ENCODE data around the gene ZDHHC24.

The ZDHHC24 gene

DNA sequence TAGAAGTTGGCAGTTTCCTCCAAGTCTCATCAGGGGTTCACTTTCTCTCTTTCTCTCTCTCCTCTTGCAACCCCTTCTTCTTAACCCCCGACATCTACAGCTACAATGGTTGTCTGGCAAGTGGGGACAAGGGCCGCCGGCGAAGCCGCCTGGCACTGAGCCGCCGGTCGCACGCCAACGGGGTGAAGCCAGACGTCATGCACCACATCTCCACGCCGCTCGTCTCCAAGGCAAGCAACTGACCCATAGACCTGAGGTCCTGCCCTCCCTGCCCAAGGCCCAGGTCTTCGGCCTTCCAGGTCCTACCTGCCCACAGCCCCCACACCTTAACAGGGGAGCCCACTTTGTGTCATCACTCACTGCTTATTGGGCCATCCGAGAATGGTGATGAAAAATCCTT is 74.7 kb downstream of the ZDHHC24 start:
- no peak for DNase-seq (ENCODE audit: low read depth)
